Thyroid gland (tissue), 4 donors: Measurements from ENCODE around the gene METRNL. TPM values are rescaled to one million over a fixed set of nuclear protein-coding genes. Genes with fewer than 3 reads are reported as not detected.

Source experiments
- DNase-seq, 2 donors: peaks; one replicate each; pipeline ENCODE4 v3.0.0-alpha.2; 2019
- H3K27ac ChIP-seq, 3 donors: fragments of 200-600 bp; sonication (generic); 1 replicate in 2 of 3; 2 replicates in 1 of 3; pipeline ENCODE4 v1.5.1; 2016 to 2019; ENCODE audit warnings: mild to moderate bottlenecking in 1 of 3, moderate library complexity in 1 of 3
- H3K27me3 ChIP-seq: fragments of 200-600 bp; sonication (generic); one replicate; pipeline ENCODE4 v1.5.1; 2019
- H3K36me3 ChIP-seq, 2 donors: fragments of 200-600 bp; sonication (generic); one replicate each; pipeline ENCODE4 v1.5.1; 2016 to 2019
- H3K4me1 ChIP-seq, 2 donors: fragments of 200-600 bp; sonication (generic); one replicate each; pipeline ENCODE4 v1.5.1; 2017 to 2019
- H3K4me3 ChIP-seq, 3 donors: fragments of 200-600 bp; sonication (generic); replicated peaks in 1 of 3; 1 replicate in 2 of 3; 2 replicates in 1 of 3; pipeline ENCODE4 v1.5.1; 2016; ENCODE audit warnings: mild to moderate bottlenecking in 1 of 3
- H3K9me3 ChIP-seq: fragments of 200-600 bp; sonication (generic); one replicate; pipeline ENCODE4 v1.5.1; 2017
- POLR2A ChIP-seq, 2 donors: fragments of 450-650 bp; IDR thresholded peaks; one replicate each; pipeline ENCODE4 v1.6.1; 2017; ENCODE audit warnings: antibody characterized with exemption in 2 of 2, mild to moderate bottlenecking in 2 of 2, moderate library complexity in 1 of 2
- WGBS, 2 donors: methylation state at CpG; one replicate each; pipeline ENCODE4 v1.1.5; 2017; 5-methylcytosine and 5-hydroxymethylcytosine counted together
- intact Hi-C: fragments of 100-400 bp; cut with DNase I; formaldehyde crosslinking; loops from one replicate; pipeline ENCODE4 v1.15.1; 2023
- total RNA-seq, 4 donors: library from RNA; depleted of rRNA; stranded (reverse); fragments of >200 nt; gene quantifications; one replicate each; pipeline ENCODE4 v1.2.3, GENCODE V29; 2016
- TF ChIP-seq, protein P1 (sequence below), 6 experiments: fragments of 200-600 bp in 3 of 6; fragments of 450-650 bp in 3 of 6; sonication (generic) in 3 of 6; IDR thresholded peaks; one replicate each; pipeline ENCODE4 v1.5.1; 2016 to 2019; ENCODE audit warnings: antibody characterized with exemption in 6 of 6, mild to moderate bottlenecking in 2 of 6, inconsistent platforms in 1 of 6, moderate library complexity in 1 of 6

The METRNL gene
- total RNA-seq, 4 donors from 2014 or later, result 57.5 to 89.7 (median 73.3) TPM

DNA sequence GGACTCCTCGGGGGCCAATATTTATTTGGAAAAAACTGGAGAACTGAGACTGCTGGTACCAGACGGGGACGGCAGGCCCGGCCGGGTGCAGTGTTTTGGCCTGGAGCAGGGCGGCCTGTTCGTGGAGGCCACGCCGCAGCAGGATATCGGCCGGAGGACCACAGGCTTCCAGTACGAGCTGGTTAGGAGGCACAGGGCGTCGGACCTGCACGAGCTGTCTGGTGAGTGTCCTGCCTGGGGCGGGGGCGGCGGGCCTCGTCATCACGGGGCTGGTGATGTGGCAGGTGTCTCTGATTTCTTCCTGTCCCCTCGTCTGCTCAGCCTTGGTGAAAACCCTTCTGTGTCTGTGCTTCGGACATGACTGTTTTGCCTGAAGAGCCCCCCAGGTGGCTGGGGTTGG is 5.7 kb downstream of the METRNL start:
- Histone ChIP-seq H3K36me3 (peaks cover 11 to 12% of the 10 kb centered on the region in 2 donors), H3K4me3 (no peak overlapping the region), H3K9me3 (no peaks in the 10 kb centered on the region), H3K27ac (peak overlapping the region in 2 of 3 donors; percentile 92 to 94), H3K27me3 (no peaks in the 10 kb centered on the region), H3K4me1 (peaks cover 40 to 54% of the 10 kb centered on the region in 2 donors)
- 91 to 92% methylated on average over 17 to 21 of the region's 22 CpGs for WGBS, 2 donors
- TF ChIP-seq POLR2A (IDR thresholded peaks at IDR 0.05), result no peak
- TF ChIP-seq, protein P1, sequence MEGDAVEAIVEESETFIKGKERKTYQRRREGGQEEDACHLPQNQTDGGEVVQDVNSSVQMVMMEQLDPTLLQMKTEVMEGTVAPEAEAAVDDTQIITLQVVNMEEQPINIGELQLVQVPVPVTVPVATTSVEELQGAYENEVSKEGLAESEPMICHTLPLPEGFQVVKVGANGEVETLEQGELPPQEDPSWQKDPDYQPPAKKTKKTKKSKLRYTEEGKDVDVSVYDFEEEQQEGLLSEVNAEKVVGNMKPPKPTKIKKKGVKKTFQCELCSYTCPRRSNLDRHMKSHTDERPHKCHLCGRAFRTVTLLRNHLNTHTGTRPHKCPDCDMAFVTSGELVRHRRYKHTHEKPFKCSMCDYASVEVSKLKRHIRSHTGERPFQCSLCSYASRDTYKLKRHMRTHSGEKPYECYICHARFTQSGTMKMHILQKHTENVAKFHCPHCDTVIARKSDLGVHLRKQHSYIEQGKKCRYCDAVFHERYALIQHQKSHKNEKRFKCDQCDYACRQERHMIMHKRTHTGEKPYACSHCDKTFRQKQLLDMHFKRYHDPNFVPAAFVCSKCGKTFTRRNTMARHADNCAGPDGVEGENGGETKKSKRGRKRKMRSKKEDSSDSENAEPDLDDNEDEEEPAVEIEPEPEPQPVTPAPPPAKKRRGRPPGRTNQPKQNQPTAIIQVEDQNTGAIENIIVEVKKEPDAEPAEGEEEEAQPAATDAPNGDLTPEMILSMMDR (IDR thresholded peaks at IDR 0.05), result no peak
- intact Hi-C loops, result no loop called here
- DNase-seq, result no peak

DNA sequence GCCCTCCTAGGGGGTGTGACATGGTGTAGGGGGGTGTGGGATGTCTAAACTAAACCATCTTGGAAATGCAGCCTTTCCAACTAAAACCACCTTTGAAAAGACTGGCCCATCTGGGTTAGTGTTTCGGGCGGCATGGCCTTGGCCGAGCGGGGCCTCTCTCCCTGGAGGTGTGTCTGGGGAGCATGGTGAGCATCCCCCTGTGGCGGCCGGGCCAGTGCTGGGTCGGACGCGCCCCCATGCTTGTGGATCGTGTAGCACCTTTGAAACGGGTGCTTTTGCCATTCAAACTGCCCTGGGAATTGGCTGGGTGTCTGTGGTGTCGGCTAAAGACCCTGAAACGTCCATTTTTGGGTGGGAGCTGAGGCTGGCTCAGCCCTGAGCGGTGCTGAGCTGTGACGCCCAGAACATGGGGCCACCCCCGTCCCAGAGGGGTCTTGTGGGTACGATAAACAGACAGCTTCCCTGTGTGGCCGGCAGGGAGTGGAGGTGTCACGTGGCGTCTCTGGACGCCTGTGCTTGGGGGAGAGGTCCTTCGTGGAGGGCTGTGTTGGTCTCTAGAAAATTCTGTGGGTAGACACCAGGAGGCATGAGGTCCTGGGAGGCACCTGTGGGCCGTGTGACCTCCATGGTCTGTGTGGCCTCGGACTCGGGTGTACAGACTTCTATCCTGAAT is 6.3 kb downstream of the METRNL start:
- Histone ChIP-seq H3K27ac (peak overlapping the region in 2 of 3 donors; percentile 13 to 30), H3K4me1 (peaks cover 42 to 57% of the 10 kb centered on the region in 2 donors), H3K4me3 (no peak overlapping the region), H3K9me3 (no peaks in the 10 kb centered on the region), H3K36me3 (peaks cover 11 to 12% of the 10 kb centered on the region in 2 donors), H3K27me3 (no peaks in the 10 kb centered on the region)
- 91 to 94% methylated on average over 7 to 20 of the region's 25 CpGs for WGBS, 2 donors
- intact Hi-C loops, result no loop called here
- DNase-seq, result no peak
- no peak for TF ChIP-seq POLR2A (IDR thresholded peaks at IDR 0.05)
- TF ChIP-seq, protein P1 (IDR thresholded peaks at IDR 0.05), result no peak

DNA sequence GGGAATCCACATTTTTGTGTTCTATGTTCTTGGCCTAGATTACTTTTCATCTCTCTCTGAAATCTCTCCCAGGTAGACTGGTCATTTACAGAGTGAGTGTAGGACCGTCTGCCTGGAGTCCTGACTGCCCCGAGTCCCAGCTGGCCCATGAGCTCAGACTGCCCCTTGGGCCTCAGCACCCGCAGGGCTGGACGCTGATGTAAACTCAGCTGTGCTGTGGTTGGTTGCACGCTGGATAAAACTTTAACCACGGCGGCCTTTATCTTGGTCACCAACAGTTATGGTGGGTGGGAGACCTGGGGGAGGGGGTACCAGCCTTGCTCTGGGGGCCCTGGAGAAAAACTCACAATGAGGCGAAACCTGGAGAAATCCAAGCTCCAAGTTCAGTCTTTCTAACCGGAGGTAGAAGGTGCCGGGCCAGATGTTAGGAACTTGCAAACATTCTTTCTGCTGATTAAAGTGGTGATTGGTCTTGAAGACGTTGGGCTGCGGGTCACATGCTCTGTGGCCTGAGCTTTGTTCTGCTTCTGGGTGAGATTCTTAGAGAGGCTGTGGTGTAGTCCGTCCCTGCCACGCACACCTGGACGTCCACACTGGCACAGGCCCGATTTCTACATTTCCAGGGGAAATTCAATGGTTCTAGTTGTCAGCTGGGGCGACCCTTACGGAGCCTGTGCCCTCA is 6.9 kb downstream of the METRNL start:
- intact Hi-C loops, result no loop called here
- no peak for DNase-seq
- Histone ChIP-seq H3K4me1 (peaks cover 49 to 63% of the 10 kb centered on the region in 2 donors), H3K36me3 (peaks cover 11 to 12% of the 10 kb centered on the region in 2 donors), H3K9me3 (no peaks in the 10 kb centered on the region), H3K27me3 (no peaks in the 10 kb centered on the region), H3K27ac (peak overlapping the region in 1 of 3 donors; percentile 10), H3K4me3 (no peak overlapping the region)
- no peak for TF ChIP-seq POLR2A (IDR thresholded peaks at IDR 0.05)
- TF ChIP-seq, protein P1 (IDR thresholded peaks at IDR 0.05), result no peak
- 91 to 93% methylated on average over 18 of the region's 18 CpGs for WGBS, 2 donors

DNA sequence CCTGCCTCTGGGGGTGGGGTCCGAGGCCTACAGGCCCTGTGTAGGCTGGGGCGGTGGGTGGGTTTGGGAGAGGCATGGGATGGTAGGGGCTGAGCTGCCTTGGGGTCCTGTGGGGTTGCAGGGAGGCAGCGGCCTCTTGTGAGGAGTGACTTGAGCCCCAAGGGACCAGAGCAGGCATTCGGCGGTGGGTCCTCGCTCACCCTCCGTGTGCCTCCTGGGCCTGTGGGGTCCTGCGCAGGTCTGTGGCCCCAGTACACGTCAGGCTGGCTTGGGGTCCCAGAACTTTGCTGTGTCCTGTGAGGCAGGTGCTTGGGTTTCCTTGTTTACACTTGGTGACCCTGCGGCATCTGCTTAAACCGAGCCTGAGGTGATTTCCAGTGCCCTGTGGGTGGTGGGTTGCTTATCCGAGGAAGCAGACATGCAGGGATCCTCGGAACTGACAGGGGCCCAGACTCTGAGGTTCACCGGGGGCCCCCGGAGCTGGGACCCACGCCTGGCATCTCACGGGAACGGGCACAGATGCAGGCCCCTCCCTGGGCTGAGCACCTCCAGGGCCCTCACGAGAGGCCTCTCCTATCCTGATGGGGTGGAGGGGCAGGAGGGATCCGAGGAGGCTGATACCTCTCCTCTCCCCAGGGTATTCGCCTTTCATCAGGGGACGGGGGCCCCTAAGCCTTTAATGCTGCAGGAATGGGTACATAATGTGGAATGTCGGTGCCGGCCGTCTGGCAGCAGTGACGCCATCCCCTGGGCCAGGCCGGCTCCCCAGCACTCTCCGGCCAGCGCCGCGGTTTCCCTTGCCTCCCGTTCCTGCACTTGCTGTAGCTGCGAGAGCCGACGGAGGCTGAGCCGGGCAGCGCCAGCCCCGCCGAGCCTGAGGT is 7.7 kb downstream of the METRNL start:
- TF ChIP-seq, protein P1 (IDR thresholded peaks at IDR 0.05), result no peak
- no peak for TF ChIP-seq POLR2A (IDR thresholded peaks at IDR 0.05)
- DNase-seq, result no peak
- H3K4me3 ChIP-seq, result no peak overlapping the region
- H3K4me1 ChIP-seq, result peaks cover 43 to 63% of the 10 kb centered on the region in 2 donors
- no peaks in the 10 kb centered on the region for H3K9me3 ChIP-seq
- intact Hi-C loops, result no loop called here
- H3K27me3 ChIP-seq, result no peaks in the 10 kb centered on the region
- peak overlapping the region in 1 of 3 donors; percentile 3 for H3K27ac ChIP-seq
- H3K36me3 ChIP-seq, result peaks cover 11 to 12% of the 10 kb centered on the region in 2 donors
- WGBS, 2 donors, result 88 to 93% methylated on average over 15 to 30 of the region's 39 CpGs
